ENCODE results near the gene SASH3.
A peak's percentile ranks its signal among the peaks of the same experiment; 100 is the strongest.

Gene SASH3

GRCh38 chrX:129785160-129785947 lies 5.6 kb downstream of the SASH3 start:
- peak; percentile 31 for DNase-seq

GRCh38 chrX:129786210-129786651 lies 6.5 kb downstream of the SASH3 start:
- no peak for DNase-seq

GRCh38 chrX:129787336-129788055 lies 7.7 kb downstream of the SASH3 start:
- DNase-seq = no peak

GRCh38 chrX:129788527-129788926 lies 8.8 kb downstream of the SASH3 start:
- no peak for DNase-seq

- DNase-seq = no peak
Observed at GRCh38 chrX:129790146-129790545, 10.4 kb downstream of the SASH3 start.

GRCh38 chrX:129790808-129791207 lies 11.1 kb downstream of the SASH3 start:
- no peak for DNase-seq

- no peak for DNase-seq
Observed at GRCh38 chrX:129791336-129791735, 11.6 kb downstream of the SASH3 start.

- DNase-seq = no peak
Observed at GRCh38 chrX:129791961-129792570, 12.3 kb downstream of the SASH3 start.

GRCh38 chrX:129792586-129793291 lies 13.0 kb downstream of the SASH3 start:
- DNase-seq = no peak

- no peak for DNase-seq
Observed at GRCh38 chrX:129793604-129794191, 13.9 kb downstream of the SASH3 start.

- DNase-seq = no peak
Observed at GRCh38 chrX:129795584-129795983, 15.8 kb downstream of the SASH3 start.

- DNase-seq = no peak
Observed at GRCh38 chrX:129797251-129797906, 17.6 kb downstream of the SASH3 start.

- no peak for DNase-seq
Observed at GRCh38 chrX:129798456-129798855, 18.7 kb downstream of the SASH3 start.

GRCh38 chrX:129798888-129799287 lies 19.1 kb downstream of the SASH3 start:
- DNase-seq = no peak

GRCh38 chrX:129800186-129800585 lies 20.4 kb downstream of the SASH3 start:
- no peak for DNase-seq

- no peak for DNase-seq
Observed at GRCh38 chrX:129802863-129803262, 23.1 kb downstream of the SASH3 start.

- no peak for DNase-seq
Observed at GRCh38 chrX:129804806-129805205, 25.1 kb downstream of the SASH3 start.

GRCh38 chrX:129808158-129808828 lies 28.5 kb downstream of the SASH3 start:
- no peak for DNase-seq

GRCh38 chrX:129808829-129809796 lies 29.4 kb downstream of the SASH3 start:
- DNase-seq = no peak

- DNase-seq = no peak
Observed at GRCh38 chrX:129813662-129814368, 34.1 kb downstream of the SASH3 start.
